Progenitor cell of endocrine pancreas (in vitro differentiated cells): ENCODE measurements around the gene WDR13. TPM values are rescaled to one million over a fixed set of nuclear protein-coding genes. Genes with fewer than 3 reads are reported as not detected.

ENCODE experiments used
- DNase-seq: peaks from one replicate; pipeline ENCODE4 v3.0.0; 2021; ENCODE audit warnings: low spot score; ENCODE audit not compliant: unreplicated experiment
- H3K27ac Mint-ChIP-seq: 2 replicates; pipeline ENCODE4 v1.8.0; 2021; ENCODE audit warnings: mild to moderate bottlenecking, moderate library complexity, mixed read lengths
- H3K27me3 Mint-ChIP-seq: 2 replicates; pipeline ENCODE4 v1.8.0; 2021; ENCODE audit warnings: mixed read lengths
- H3K36me3 Mint-ChIP-seq: 2 replicates; pipeline ENCODE4 v1.8.0; 2022; ENCODE audit warnings: mixed read lengths; ENCODE audit not compliant: insufficient read depth
- H3K4me1 Mint-ChIP-seq: 2 replicates; pipeline ENCODE4 v1.8.0; 2021; ENCODE audit warnings: low read depth, mixed read lengths
- H3K4me3 Mint-ChIP-seq: 2 replicates; pipeline ENCODE4 v1.8.0; 2021; ENCODE audit warnings: low read depth, mild to moderate bottlenecking, moderate library complexity, mixed read lengths
- H3K9me3 Mint-ChIP-seq: 2 replicates; pipeline ENCODE4 v1.8.0; 2021; ENCODE audit warnings: low read depth, mixed read lengths
- CTCF ChIP-seq: fragments of 200-600 bp; sonication (generic); IDR thresholded peaks from one replicate; pipeline ENCODE4 v1.5.0; 2021; ENCODE audit warnings: antibody characterized with exemption, mild to moderate bottlenecking; ENCODE audit not compliant: unreplicated experiment
- total RNA-seq: library from RNA; stranded (reverse); gene quantifications from 2 replicates; pipeline ENCODE4 v1.2.1, GENCODE V29; 2021

WDR13 gene
- total RNA-seq, 1 donor from 2014 or later: 112 TPM

GRCh38 chrX:48560056-48560455 lies 37.2 kb upstream of the WDR13 start:
- H3K4me3 Mint-ChIP-seq: no peak overlapping the region
- H3K36me3 Mint-ChIP-seq: peaks cover 5% of the 10 kb centered on the region
- H3K27ac Mint-ChIP-seq: no peak overlapping the region
- TF ChIP-seq CTCF: no peak
- H3K4me1 Mint-ChIP-seq: no peaks in the 10 kb centered on the region
- no peak for DNase-seq
- peaks cover 6% of the 10 kb centered on the region for H3K9me3 Mint-ChIP-seq
- H3K27me3 Mint-ChIP-seq: no peaks in the 10 kb centered on the region

DNA sequence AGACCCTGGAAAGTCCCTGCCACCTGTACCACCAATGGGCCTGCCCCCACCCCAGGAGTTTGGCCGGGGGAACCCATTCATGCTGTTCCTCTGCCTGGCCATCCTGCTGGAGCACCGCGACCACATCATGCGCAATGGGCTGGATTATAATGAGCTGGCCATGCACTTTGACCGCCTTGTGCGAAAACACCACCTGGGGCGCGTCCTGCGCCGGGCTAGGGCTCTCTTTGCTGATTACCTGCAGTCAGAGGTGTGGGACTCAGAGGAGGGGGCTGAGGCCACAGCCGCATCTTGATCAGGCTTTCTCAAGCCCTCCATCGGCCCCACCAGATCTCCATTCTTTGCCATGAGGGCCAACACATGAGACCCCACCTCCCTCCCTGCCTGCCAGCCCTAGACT lies 36.6 kb upstream of the WDR13 start:
- Mint-ChIP-seq H3K9me3 (peaks cover under 1% of the 10 kb centered on the region), H3K4me1 (no peaks in the 10 kb centered on the region), H3K4me3 (no peak overlapping the region), H3K27me3 (no peaks in the 10 kb centered on the region), H3K36me3 (peaks cover 3% of the 10 kb centered on the region), H3K27ac (no peak overlapping the region)
- DNase-seq: no peak
- TF ChIP-seq CTCF: no peak

- Mint-ChIP-seq H3K9me3 (peaks cover 6% of the 10 kb centered on the region), H3K4me1 (peaks cover 2% of the 10 kb centered on the region), H3K36me3 (peaks cover 1% of the 10 kb centered on the region), H3K27me3 (no peaks in the 10 kb centered on the region), H3K4me3 (no peak overlapping the region), H3K27ac (no peak overlapping the region)
- TF ChIP-seq CTCF: no peak
- DNase-seq: no peak
Measured at GRCh38 chrX:48569958-48570357, 27.3 kb upstream of the WDR13 start.

- peaks cover 8% of the 10 kb centered on the region for H3K9me3 Mint-ChIP-seq
- DNase-seq: no peak
- peak overlapping the region; percentile 93 for H3K4me3 Mint-ChIP-seq
- no peaks in the 10 kb centered on the region for H3K27me3 Mint-ChIP-seq
- H3K36me3 Mint-ChIP-seq: peaks cover 16% of the 10 kb centered on the region
- peak overlapping the region; percentile 99 for H3K27ac Mint-ChIP-seq
- no peak for TF ChIP-seq CTCF
- peaks cover 8% of the 10 kb centered on the region for H3K4me1 Mint-ChIP-seq
Measured at GRCh38 chrX:48573690-48574269, 23.5 kb upstream of the WDR13 start.

- TF ChIP-seq CTCF: peak; percentile 42
- H3K4me1 Mint-ChIP-seq: peaks cover 9% of the 10 kb centered on the region
- H3K4me3 Mint-ChIP-seq: peak within 1 kb of the TSS; percentile 93
- peak; percentile 66 for DNase-seq
- peaks cover 11% of the 10 kb centered on the region for H3K9me3 Mint-ChIP-seq
- H3K27ac Mint-ChIP-seq: peak within 1 kb of the TSS; percentile 99
- H3K27me3 Mint-ChIP-seq: no peaks in the 10 kb centered on the region
- peaks cover 18% of the 10 kb centered on the region for H3K36me3 Mint-ChIP-seq
Measured at GRCh38 chrX:48574270-48575266, 22.7 kb upstream of the WDR13 start, which contains the start of gene RBM3. Gene RBM3 (plus strand): TSS chrX:48574484. CDS start chrX:48575181, 697 bp downstream.
